ENCODE measurements around the gene CD19.

The CD19 gene

GRCh38 chr16:28933171-28933570, 1.4 kb downstream of the CD19 start:
- Histone ChIP-seq H3K27me3 (replicated peaks) (no peaks in the 10 kb centered on the region), H3K36me3 (replicated peaks) (no peaks in the 10 kb centered on the region), H3K27ac (no peak overlapping the region), H3K4me3 (ENCODE audit: low read depth, low read length) (no peak overlapping the region)
- in situ Hi-C loops (cut with HindIII; ENCODE audit: low pct_ligation_motif_present, low sequenced_read_pairs) = no loop called here
- no peak for TF ChIP-seq CTCF (IDR thresholded peaks at IDR 0.05; ENCODE audit: low read depth, low read length, missing control alignments)
- no peak for DNase-seq

- DNase-seq = no peak
- in situ Hi-C loops (cut with HindIII; ENCODE audit: low pct_ligation_motif_present, low sequenced_read_pairs) = no loop called here
- no peaks in the 10 kb centered on the region for H3K36me3 ChIP-seq (replicated peaks)
- no peak overlapping the region for H3K4me3 ChIP-seq (ENCODE audit: low read depth, low read length)
- no peak overlapping the region for H3K27ac ChIP-seq
- TF ChIP-seq CTCF (IDR thresholded peaks at IDR 0.05; ENCODE audit: low read depth, low read length, missing control alignments) = no peak
- H3K27me3 ChIP-seq (replicated peaks) = no peaks in the 10 kb centered on the region
These were observed 3.6 kb downstream of the CD19 start for GRCh38 chr16:28935346-28935745.

- Histone ChIP-seq H3K4me3 (ENCODE audit: low read depth, low read length) (peak overlapping the region; percentile 24), H3K36me3 (replicated peaks) (no peaks in the 10 kb centered on the region), H3K27ac (no peak overlapping the region), H3K27me3 (replicated peaks) (no peaks in the 10 kb centered on the region)
- DNase-seq = peak; percentile 35
- TF ChIP-seq CTCF (IDR thresholded peaks at IDR 0.05; ENCODE audit: low read depth, low read length, missing control alignments) = no peak
- in situ Hi-C loops (cut with HindIII; ENCODE audit: low pct_ligation_motif_present, low sequenced_read_pairs) = no loop called here
These were observed 4.4 kb downstream of the CD19 start for GRCh38 chr16:28935924-28936783.

- in situ Hi-C loops (cut with HindIII; ENCODE audit: low pct_ligation_motif_present, low sequenced_read_pairs) = no loop called here
These were observed 5.0 kb downstream of the CD19 start for GRCh38 chr16:28936784-28937155.

GRCh38 chr16:28937222-28937876, 5.6 kb downstream of the CD19 start:
- H3K4me3 ChIP-seq (ENCODE audit: low read depth, low read length) = no peak overlapping the region
- H3K27ac ChIP-seq = no peak overlapping the region
- H3K27me3 ChIP-seq (replicated peaks) = no peaks in the 10 kb centered on the region
- DNase-seq = no peak
- in situ Hi-C loops (cut with HindIII; ENCODE audit: low pct_ligation_motif_present, low sequenced_read_pairs) = no loop called here
- no peaks in the 10 kb centered on the region for H3K36me3 ChIP-seq (replicated peaks)
- TF ChIP-seq CTCF (IDR thresholded peaks at IDR 0.05; ENCODE audit: low read depth, low read length, missing control alignments) = peak; percentile 15

More at GRCh38 chr16:28936784-28937155, 5.0 kb downstream of the CD19 start:
- no peak overlapping the region for H3K4me3 ChIP-seq (ENCODE audit: low read depth, low read length)
- no peak for DNase-seq
- no peaks in the 10 kb centered on the region for H3K36me3 ChIP-seq (replicated peaks)
- TF ChIP-seq CTCF (IDR thresholded peaks at IDR 0.05; ENCODE audit: low read depth, low read length, missing control alignments) = no peak
- H3K27ac ChIP-seq = no peak overlapping the region
- H3K27me3 ChIP-seq (replicated peaks) = no peaks in the 10 kb centered on the region

Measured in brain microvascular endothelial cell (primary cell).